ENCODE results near the gene PHLDA2. TPM values are rescaled to one million over a fixed set of nuclear protein-coding genes. Genes with fewer than 3 reads are reported as not detected.
A peak's percentile ranks its signal among the peaks of the same experiment; 100 is the strongest.

Gene PHLDA2
- total RNA-seq, 2 donors from 2014 or later: 29.9 to 36.7 TPM

DNA sequence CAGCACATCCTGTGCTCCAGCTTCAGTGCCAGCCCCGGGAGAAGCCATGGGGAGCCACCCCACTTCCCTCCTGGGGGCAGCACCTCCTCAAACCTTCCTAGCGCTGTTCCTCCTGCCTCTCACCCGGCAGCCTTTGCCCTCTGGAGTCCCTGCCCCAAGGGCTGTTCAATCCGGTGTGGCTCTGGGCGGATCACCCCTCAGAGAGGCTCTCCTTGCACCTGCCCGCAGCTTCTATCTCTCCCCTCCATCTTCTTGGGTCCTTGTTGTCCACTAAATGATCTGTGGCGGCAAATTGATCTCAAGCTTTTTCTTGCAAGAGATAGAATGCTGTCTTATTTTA is 25.6 kb downstream of the PHLDA2 start:
- peak; percentile 77 to 79 for DNase-seq
- ATAC-seq: peak; percentile 57
- intact Hi-C loops (cut with DNase I, micrococcal nuclease): no loop called here

GRCh38 chr11:2902784-2903671 is 26.2 kb downstream of the PHLDA2 start:
- peak; percentile 74 to 82 for DNase-seq
- peak; percentile 44 for ATAC-seq
- intact Hi-C loops (cut with DNase I, micrococcal nuclease): no loop called here

- peak; percentile 66 for ATAC-seq
- DNase-seq: peak; percentile 98 to 99
- intact Hi-C loops (cut with DNase I, micrococcal nuclease): no loop called here
Measured at GRCh38 chr11:2901854-2902783, 27.1 kb downstream of the PHLDA2 start.

GRCh38 chr11:2901196-2901796 is 27.9 kb downstream of the PHLDA2 start:
- no peak for DNase-seq
- no peak for ATAC-seq
- intact Hi-C loops (cut with DNase I, micrococcal nuclease): no loop called here

DNA sequence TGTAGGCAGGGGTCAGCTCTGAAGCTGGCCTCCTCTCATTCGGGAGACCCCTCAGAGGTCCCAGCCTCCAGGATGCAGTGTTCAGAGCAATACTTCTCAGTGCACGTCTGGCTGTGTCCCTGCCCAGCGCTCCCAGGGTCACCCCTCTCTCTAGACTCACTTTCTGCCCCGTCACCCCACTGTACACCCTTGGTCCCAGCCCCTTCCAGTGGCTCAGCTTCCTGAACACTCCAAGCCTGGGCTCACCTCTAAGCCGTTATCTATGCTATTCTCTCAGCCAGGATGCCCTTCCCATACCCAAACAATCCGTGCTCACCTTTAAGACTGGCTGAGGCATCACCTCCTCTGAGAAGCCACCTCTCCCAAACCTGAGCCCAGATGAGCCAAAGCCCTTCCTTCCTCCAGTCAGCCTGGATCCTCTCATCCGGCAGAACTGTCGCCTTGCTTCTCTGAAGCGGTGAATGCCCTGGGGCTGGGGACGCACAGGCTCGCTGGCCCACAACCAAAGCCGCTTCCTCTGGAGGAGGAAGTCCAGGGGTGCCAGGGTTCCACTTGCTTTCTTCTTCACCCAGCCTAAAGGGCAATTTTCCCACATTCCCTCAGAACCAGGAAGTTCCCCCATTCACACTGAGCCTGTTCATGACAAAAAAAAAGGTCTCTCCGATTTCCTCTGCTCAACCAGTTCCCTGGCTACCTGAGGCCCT is 30.0 kb downstream of the PHLDA2 start:
- intact Hi-C loops (cut with DNase I, micrococcal nuclease): loop anchor here in 1 of 2 donors (10.0 kb wide), 1 partner anchor 474 kb away; no protein-coding TSS in a partner anchor
- no peak for ATAC-seq
- no peak for DNase-seq

DNA sequence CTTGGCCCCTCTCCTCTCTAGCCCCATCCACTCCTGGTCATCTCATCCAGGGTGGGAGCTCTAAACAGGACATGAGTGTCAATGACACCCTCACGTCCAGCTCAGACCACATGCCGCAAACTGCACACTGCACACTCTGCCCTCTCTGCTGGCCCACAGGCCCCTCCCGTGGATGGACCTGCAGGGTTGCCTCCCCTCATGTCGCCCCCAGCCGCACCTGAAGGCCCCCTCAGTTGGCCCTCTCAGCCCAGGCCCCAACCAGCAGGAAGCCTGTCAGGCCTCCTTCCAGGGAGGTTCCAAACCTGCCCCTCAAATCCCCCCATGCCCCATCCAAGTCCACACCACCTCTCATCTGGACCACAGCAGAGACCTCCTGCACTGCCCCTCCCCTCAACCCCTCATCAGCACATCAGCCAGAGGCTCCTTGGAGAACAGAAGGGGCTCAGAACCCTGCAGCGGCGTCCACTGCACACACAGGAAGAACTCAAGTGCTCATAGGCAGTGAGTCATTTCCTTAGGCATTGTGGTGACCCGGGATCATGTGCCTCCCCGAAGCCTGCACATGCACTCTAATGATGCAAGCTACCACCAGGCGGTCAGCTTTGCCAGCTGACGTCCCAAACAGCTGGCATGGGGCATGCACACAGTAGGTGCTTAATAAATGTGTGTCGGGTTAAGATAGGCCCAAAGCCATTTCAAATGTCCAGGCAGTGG is 30.7 kb downstream of the PHLDA2 start:
- intact Hi-C loops (cut with DNase I, micrococcal nuclease): loop anchor here in 1 of 2 donors (10.0 kb wide), 1 partner anchor 474 kb away; no protein-coding TSS in a partner anchor
- DNase-seq (peak; percentile 50 to 70), ATAC-seq (no peak)

GRCh38 chr11:2897048-2897447 is 32.2 kb downstream of the PHLDA2 start:
- DNase-seq: no peak
- intact Hi-C loops (cut with DNase I, micrococcal nuclease): loop anchor here in 1 of 2 donors (10.0 kb wide), 1 partner anchor 472 kb away; no protein-coding TSS in a partner anchor
- ATAC-seq: no peak

GRCh38 chr11:2896047-2896446 is 33.2 kb downstream of the PHLDA2 start:
- intact Hi-C loops (cut with DNase I, micrococcal nuclease): loop anchor here in 1 of 2 donors (10.0 kb wide), 1 partner anchor 471 kb away; no protein-coding TSS in a partner anchor
- DNase-seq (no peak), ATAC-seq (no peak)

GRCh38 chr11:2893935-2894334 is 35.3 kb downstream of the PHLDA2 start:
- ATAC-seq: no peak
- intact Hi-C loops (cut with DNase I, micrococcal nuclease): loop anchor here in 1 of 2 donors (5.0 to 10.0 kb wide), 2 partner anchors 362 to 469 kb away; no protein-coding TSS in a partner anchor
- no peak for DNase-seq

GRCh38 chr11:2892967-2893528 is 36.2 kb downstream of the PHLDA2 start:
- intact Hi-C loops (cut with DNase I, micrococcal nuclease): loop anchor here in 1 of 2 donors (5.0 to 10.0 kb wide), 2 partner anchors 361 to 468 kb away; no protein-coding TSS in a partner anchor
- peak in 1 of 2 donors; percentile 66 for DNase-seq
- ATAC-seq: peak; percentile 35

DNA sequence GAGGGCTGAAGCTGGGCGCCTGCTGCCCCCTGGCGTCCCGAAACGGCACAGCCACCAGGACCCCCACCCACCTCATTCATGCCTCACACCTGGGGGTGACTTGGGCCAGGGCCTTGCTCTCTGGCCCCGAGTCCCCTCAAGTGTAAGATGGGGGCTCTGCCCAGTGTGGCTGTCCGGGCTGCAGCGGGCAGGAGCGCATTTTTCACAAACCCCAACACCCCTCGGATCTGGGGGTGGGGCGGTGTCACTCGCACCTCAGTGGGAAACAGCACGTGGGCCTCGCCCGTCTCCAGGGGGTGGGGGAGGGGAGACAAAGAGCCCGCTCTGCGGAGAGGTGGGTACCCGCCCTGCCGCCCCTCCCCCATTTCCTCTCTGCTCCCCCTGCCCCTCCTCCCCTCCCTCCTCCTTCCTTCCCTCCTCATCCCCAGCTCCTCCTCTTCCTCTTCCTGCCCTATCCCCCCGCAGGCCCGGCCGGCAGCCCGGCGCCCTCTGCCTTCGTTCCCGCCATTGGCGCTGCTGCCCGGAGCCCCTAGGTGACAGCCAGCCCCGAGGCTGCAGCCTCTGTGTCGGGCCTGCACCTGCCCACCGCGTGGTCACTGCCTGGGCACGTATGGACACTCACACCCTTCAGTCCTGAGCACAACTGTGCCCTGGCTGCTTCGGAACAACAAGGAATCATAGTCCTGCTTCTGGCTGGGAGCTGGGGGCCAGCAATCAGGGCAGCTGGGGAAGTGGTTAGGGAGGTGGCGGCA is 36.8 kb downstream of the PHLDA2 start:
- peak; percentile 55 to 68 for DNase-seq
- intact Hi-C loops (cut with DNase I, micrococcal nuclease): loop anchor here in 1 of 2 donors (5.0 to 10.0 kb wide), 2 partner anchors 360 to 468 kb away; no protein-coding TSS in a partner anchor

GRCh38 chr11:2891326-2892214 is 37.6 kb downstream of the PHLDA2 start:
- ATAC-seq (peak; percentile 9), DNase-seq (peak; percentile 29 to 68)
- intact Hi-C loops (cut with DNase I, micrococcal nuclease): loop anchor here in 1 of 2 donors (5.0 to 10.0 kb wide), 2 partner anchors 359 to 467 kb away; no protein-coding TSS in a partner anchor

More for the DNA sequence above, 36.8 kb downstream of the PHLDA2 start:
- peak; percentile 41 for ATAC-seq

GRCh38 chr11:2890466-2891294 is 38.5 kb downstream of the PHLDA2 start:
- DNase-seq: peak; percentile 72 to 80
- peak; percentile 33 for ATAC-seq
- intact Hi-C loops (cut with DNase I, micrococcal nuclease): loop anchor here in 1 of 2 donors (5.0 to 10.0 kb wide), 2 partner anchors 358 to 466 kb away; no protein-coding TSS in a partner anchor
